ENCODE measurements around the gene KCNAB3. TPM values are rescaled to one million over a fixed set of nuclear protein-coding genes. Genes with fewer than 3 reads are reported as not detected.
A peak's percentile ranks its signal among the peaks of the same experiment; 100 is the strongest.

The KCNAB3 gene
- total and polyA plus RNA-seq, 8 donors: 0.31 to 7.8 (median 2.9) TPM; not detected in 1

GRCh38 chr17:7972131-7972785, 42.6 kb upstream of the KCNAB3 start:
- peaks cover 9 to 28% (median 17%) of the 10 kb centered on the region in 4 donors for H3K9me3 ChIP-seq
- no peaks in the 10 kb centered on the region for H3K4me1 ChIP-seq
- WGBS, 5 donors: 94 to 98% (median 97%) methylated on average over 8 of the region's 8 CpGs
- TF ChIP-seq CTCF (IDR thresholded peaks at IDR 0.05): peak in 1 of 7 experiments; percentile 25
- TF ChIP-seq POLR2AphosphoS5 (IDR thresholded peaks at IDR 0.05): no peak
- H3K4me3 ChIP-seq: no peak overlapping the region
- intact Hi-C loops (cut with DNase I; ENCODE audit: low total_unique reads): no loop called here
- DNase-seq: no peak
- H3K27me3 ChIP-seq: peaks cover 0 to 7% (median 0%) of the 10 kb centered on the region in 3 donors
- no peak overlapping the region for H3K27ac ChIP-seq
- H3K36me3 ChIP-seq: no peaks in the 10 kb centered on the region

DNA sequence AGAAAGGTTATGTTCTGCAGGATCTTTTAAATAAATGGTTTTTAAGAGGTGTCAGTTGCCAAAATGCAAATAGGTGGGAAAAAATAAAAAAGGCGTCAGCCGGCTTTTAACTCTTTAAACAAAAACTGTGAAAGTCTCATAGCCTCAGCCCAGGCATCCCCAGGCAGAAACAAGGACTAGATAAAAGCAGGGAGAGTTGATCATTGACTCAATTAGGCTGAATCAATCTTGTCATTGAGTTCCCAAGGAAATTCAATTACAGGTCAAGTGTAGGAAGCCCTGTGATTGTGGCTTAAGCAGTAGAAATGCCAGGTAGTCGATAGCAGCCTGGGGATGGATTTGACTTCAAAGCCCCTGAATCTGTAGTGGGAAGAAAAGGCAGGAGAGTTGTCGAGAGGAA, 42.0 kb upstream of the KCNAB3 start:
- Histone ChIP-seq H3K27me3 (peaks cover 0 to 7% (median 0%) of the 10 kb centered on the region in 3 donors), H3K27ac (no peak overlapping the region), H3K4me3 (no peak overlapping the region), H3K4me1 (no peaks in the 10 kb centered on the region), H3K9me3 (peaks cover 9 to 28% (median 17%) of the 10 kb centered on the region in 4 donors), H3K36me3 (no peaks in the 10 kb centered on the region)
- TF ChIP-seq POLR2AphosphoS5 (IDR thresholded peaks at IDR 0.05): no peak
- no peak for TF ChIP-seq CTCF (IDR thresholded peaks at IDR 0.05)
- TF ChIP-seq EP300 (IDR thresholded peaks at IDR 0.05): no peak
- TF ChIP-seq POLR2A (IDR thresholded peaks at IDR 0.05): no peak
- intact Hi-C loops (cut with DNase I; ENCODE audit: low total_unique reads): no loop called here
- DNase-seq: no peak
- 69 to 73% (median 70%) methylated on average over 4 of the region's 4 CpGs for WGBS, 5 donors

DNA sequence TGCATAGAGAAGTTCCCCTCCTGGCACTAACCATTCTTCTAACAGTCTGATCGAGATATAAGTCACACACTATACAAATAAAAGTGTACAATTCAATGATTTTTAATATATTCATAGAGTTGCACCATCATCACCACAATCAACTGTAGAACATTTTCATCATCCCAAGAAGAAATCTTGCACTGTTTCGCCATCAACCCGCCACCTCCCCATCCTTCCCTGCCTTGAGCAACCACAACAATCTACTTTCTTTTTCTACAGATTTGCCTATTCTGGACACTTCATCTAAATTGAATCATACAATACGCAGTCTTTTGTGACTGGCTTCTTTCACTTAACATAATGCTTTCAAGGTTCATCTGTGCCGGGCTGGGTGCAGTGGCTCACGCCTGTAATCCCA, 39.8 kb upstream of the KCNAB3 start:
- DNase-seq: no peak
- intact Hi-C loops (cut with DNase I; ENCODE audit: low total_unique reads): no loop called here
- Histone ChIP-seq H3K27ac (no peak overlapping the region), H3K36me3 (no peaks in the 10 kb centered on the region), H3K27me3 (peaks cover 0 to 7% (median 0%) of the 10 kb centered on the region in 3 donors), H3K4me3 (no peak overlapping the region), H3K4me1 (no peaks in the 10 kb centered on the region), H3K9me3 (peaks cover 1 to 7% (median 4%) of the 10 kb centered on the region in 4 donors)
- 78 to 90% (median 86%) methylated on average over 6 of the region's 6 CpGs for WGBS, 5 donors
- TF ChIP-seq EP300 (IDR thresholded peaks at IDR 0.05) (no peak), CTCF (IDR thresholded peaks at IDR 0.05) (no peak), POLR2AphosphoS5 (IDR thresholded peaks at IDR 0.05) (no peak), POLR2A (IDR thresholded peaks at IDR 0.05) (no peak)

GRCh38 chr17:7967751-7968150, 38.1 kb upstream of the KCNAB3 start:
- Histone ChIP-seq H3K27ac (no peak overlapping the region), H3K9me3 (no peaks in the 10 kb centered on the region), H3K27me3 (peaks cover 0 to 7% (median 0%) of the 10 kb centered on the region in 3 donors), H3K36me3 (no peaks in the 10 kb centered on the region), H3K4me3 (no peak overlapping the region), H3K4me1 (no peaks in the 10 kb centered on the region)
- TF ChIP-seq CTCF (IDR thresholded peaks at IDR 0.05): no peak
- TF ChIP-seq POLR2AphosphoS5 (IDR thresholded peaks at IDR 0.05): no peak
- TF ChIP-seq POLR2A (IDR thresholded peaks at IDR 0.05): no peak
- WGBS, 5 donors: 53 to 68% (median 62%) methylated on average over 2 of the region's 2 CpGs
- DNase-seq: no peak
- intact Hi-C loops (cut with DNase I; ENCODE audit: low total_unique reads): no loop called here
